GM23338 (cell line): Measurements from ENCODE around the gene GHRL. TPM values are rescaled to one million over a fixed set of nuclear protein-coding genes. Genes with fewer than 3 reads are reported as not detected.

Experiments
- ATAC-seq: fragments of 200-7000 bp; cut with Tn5 transposase; 3 replicates; pipeline ENCODE4 v1.9.1; 2020
- DNase-seq: peaks from one replicate; pipeline ENCODE4 v3.0.0-alpha.2; 2015; ENCODE audit warnings: low spot score
- H2AFZ ChIP-seq: fragments of 200-600 bp; sonication (generic); 2 replicates; pipeline ENCODE4 v1.8.0; 2016; ENCODE audit warnings: antibody characterized with exemption, mild to moderate bottlenecking, moderate library complexity
- H3F3A ChIP-seq: fragments of 200-600 bp; sonication (generic); replicated peaks from 2 replicates; pipeline ENCODE4 v1.8.0; 2017; ENCODE audit warnings: antibody characterized with exemption, mixed run types, low read depth
- H3K27ac ChIP-seq: fragments of 200-600 bp; sonication (generic); 2 replicates; pipeline ENCODE4 v1.6.1; 2016; ENCODE audit warnings: low read depth
- H3K27me3 ChIP-seq: fragments of 200-600 bp; sonication (generic); 2 replicates; pipeline ENCODE4 v1.8.0; 2016; ENCODE audit warnings: mild to moderate bottlenecking, mixed run types, moderate library complexity; ENCODE audit not compliant: insufficient read depth
- H3K36me3 ChIP-seq: fragments of 200-600 bp; sonication (generic); 2 replicates; pipeline ENCODE4 v1.8.0; 2016; ENCODE audit warnings: mild to moderate bottlenecking; ENCODE audit not compliant: insufficient read depth
- H3K4me1 ChIP-seq: fragments of 200-600 bp; sonication (generic); 2 replicates; pipeline ENCODE4 v1.8.0; 2016; ENCODE audit warnings: mild to moderate bottlenecking, moderate library complexity; ENCODE audit not compliant: insufficient read depth
- H3K4me2 ChIP-seq: fragments of 200-600 bp; sonication (generic); 2 replicates; pipeline ENCODE4 v1.7.1; 2017; ENCODE audit warnings: mixed run types
- H3K4me3 ChIP-seq: fragments of 200-600 bp; sonication (generic); 2 replicates; pipeline ENCODE4 v1.6.1; 2016; ENCODE audit warnings: mixed run types
- H3K79me2 ChIP-seq: fragments of 200-600 bp; sonication (generic); replicated peaks from 2 replicates; pipeline ENCODE4 v1.8.0; 2017; ENCODE audit warnings: mild to moderate bottlenecking; ENCODE audit not compliant: insufficient read depth
- H3K9me2 ChIP-seq: fragments of 200-600 bp; sonication (generic); 2 replicates; pipeline ENCODE4 v1.8.0; 2017; ENCODE audit not compliant: insufficient read depth
- H4K20me1 ChIP-seq: fragments of 200-600 bp; sonication (generic); replicated peaks from 2 replicates; pipeline ENCODE4 v1.8.0; 2017; ENCODE audit warnings: mild to moderate bottlenecking; ENCODE audit not compliant: insufficient read depth
- H3K27ac Mint-ChIP-seq: 2 replicates; pipeline ENCODE4 v1.8.0; 2020; ENCODE audit warnings: inconsistent platforms, mild to moderate bottlenecking, moderate library complexity, mixed read lengths
- H3K27me3 Mint-ChIP-seq: 3 replicates; pipeline ENCODE4 v1.8.0; 2022; ENCODE audit warnings: low read depth, mild to moderate bottlenecking, moderate library complexity, mixed read lengths, inconsistent platforms; ENCODE audit not compliant: insufficient read depth, poor library complexity
- H3K36me3 Mint-ChIP-seq: 3 replicates; pipeline ENCODE4 v1.8.0; 2021; ENCODE audit warnings: low read depth, mild to moderate bottlenecking, inconsistent platforms, moderate library complexity, mixed read lengths
- H3K4me1 Mint-ChIP-seq: 3 replicates; pipeline ENCODE4 v1.8.0; 2020; ENCODE audit warnings: mild to moderate bottlenecking, inconsistent platforms, mixed read lengths
- H3K4me3 Mint-ChIP-seq: 3 replicates; pipeline ENCODE4 v1.8.0; 2021; ENCODE audit warnings: moderate library complexity, mild to moderate bottlenecking, inconsistent platforms, mixed read lengths
- H3K9me3 Mint-ChIP-seq: 3 replicates; pipeline ENCODE4 v1.8.0; 2020; ENCODE audit warnings: moderate library complexity, mild to moderate bottlenecking, inconsistent platforms, mixed read lengths
- CREB1 ChIP-seq: fragments of 250-450 bp; sonication (Bioruptor Pico); IDR thresholded peaks from 2 replicates; pipeline ENCODE4 v1.5.0; 2020; ENCODE audit warnings: low read depth, mild to moderate bottlenecking, moderate library complexity
- CTCF ChIP-seq, 2 experiments: fragments of 200-600 bp in 1 of 2; sonication (generic) in 1 of 2; conservative IDR thresholded peaks; 2 replicates each; pipeline versions ENCODE4 v1.5.1 to v1.6.1; 2016 to 2017; ENCODE audit warnings: antibody characterized with exemption in 2 of 2, low read depth in 2 of 2, mild to moderate bottlenecking in 2 of 2, moderate library complexity in 1 of 2
- ETS1 ChIP-seq: IDR thresholded peaks from 2 replicates; pipeline ENCODE4 v1.6.1; 2016; ENCODE audit warnings: antibody characterized with exemption
- EZH2 ChIP-seq: fragments of 200-600 bp; sonication (generic); IDR thresholded peaks from one replicate; pipeline ENCODE4 v1.8.0; 2017; ENCODE audit warnings: antibody characterized with exemption, mild to moderate bottlenecking, low read depth; ENCODE audit not compliant: unreplicated experiment
- EZH2phosphoT487 ChIP-seq: fragments of 200-600 bp; sonication (generic); IDR thresholded peaks from one replicate; pipeline ENCODE4 v1.8.1; 2018; ENCODE audit warnings: antibody characterized with exemption; ENCODE audit not compliant: unreplicated experiment
- JUNB ChIP-seq: IDR thresholded peaks from one replicate; pipeline ENCODE4 v1.6.1; 2016; ENCODE audit warnings: antibody characterized with exemption; ENCODE audit not compliant: unreplicated experiment
- NANOG ChIP-seq: IDR thresholded peaks from 2 replicates; pipeline ENCODE4 v1.6.1; 2016; ENCODE audit warnings: antibody characterized with exemption, borderline replicate concordance
- POLR2AphosphoS5 ChIP-seq: IDR thresholded peaks from 2 replicates; pipeline ENCODE4 v1.6.1; 2016; ENCODE audit warnings: antibody characterized with exemption, low read depth
- STAT1 ChIP-seq: IDR thresholded peaks from one replicate; pipeline ENCODE4 v1.6.1; 2016; ENCODE audit warnings: antibody characterized with exemption; ENCODE audit not compliant: unreplicated experiment
- ZNF114 ChIP-seq: fragments of 250-450 bp; sonication (Bioruptor Pico); IDR thresholded peaks from 2 replicates; pipeline ENCODE4 v1.5.0; 2020; ENCODE audit warnings: mild to moderate bottlenecking, moderate library complexity
- ZNF331 ChIP-seq: fragments of 250-450 bp; sonication (Bioruptor Pico); IDR thresholded peaks from 2 replicates; pipeline ENCODE4 v1.5.0; 2020; ENCODE audit warnings: low read depth, mild to moderate bottlenecking, moderate library complexity
- polyA plus RNA-seq: library from polyadenylated mRNA; unstranded; fragments of >200 nt; fragmentation: Nextera tagmentation; extraction: Ambion mirVana; gene quantifications from 2 replicates; pipeline ENCODE4 v1.2.1, GENCODE V29; 2016
- total RNA-seq: library from RNA; depleted of rRNA; stranded (reverse); fragments of >200 nt; shearing (Covaris generic); gene quantifications from 2 replicates; pipeline ENCODE4 v1.2.3, GENCODE V29; 2014
- TF ChIP-seq, protein P1 (sequence below): IDR thresholded peaks from one replicate; pipeline ENCODE4 v1.6.1; 2018; ENCODE audit warnings: antibody characterized with exemption; ENCODE audit not compliant: unreplicated experiment
- TF ChIP-seq, protein P2 (sequence below): fragments of 250-450 bp; sonication (Bioruptor Pico); IDR thresholded peaks from 2 replicates; pipeline ENCODE4 v1.5.0; 2020; ENCODE audit warnings: mild to moderate bottlenecking, moderate library complexity

GHRL gene
- total and polyA plus RNA-seq, 2 experiments from 2014 or later, result 0.78 TPM; not detected in 1

DNA sequence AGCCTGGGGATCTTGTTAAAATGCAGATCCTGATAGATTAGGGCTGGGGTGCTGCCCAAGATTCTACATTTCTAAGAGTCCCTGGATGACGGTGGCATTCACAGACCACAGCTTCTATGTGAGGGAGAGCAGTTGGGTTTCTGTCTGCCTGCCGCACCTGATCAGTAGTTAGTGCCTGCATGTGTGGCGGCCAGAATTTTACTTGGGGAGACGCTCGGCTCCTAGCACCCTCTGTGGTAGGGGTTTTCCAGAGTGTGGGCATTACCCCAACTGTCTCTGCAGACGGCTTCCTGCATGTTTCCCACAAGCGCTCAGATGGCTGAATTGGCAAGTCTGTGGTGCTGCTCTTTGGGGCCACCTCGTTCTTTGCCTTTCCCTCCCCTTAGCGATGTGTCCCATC lies 8.3 kb downstream of the GHRL start:
- Histone ChIP-seq H3K27me3 (no peaks in the 10 kb centered on the region), H3K27ac (no peak overlapping the region), H3K4me3 (no peak overlapping the region), H3F3A (no peaks in the 10 kb centered on the region), H3K4me2 (no peak overlapping the region), H2AFZ (no peak overlapping the region), H3K4me1 (peaks cover 8% of the 10 kb centered on the region; the same call in 1 of the 2 replicates), H4K20me1 (peaks cover 3% of the 10 kb centered on the region; the same call in 1 of the 2 replicates), H3K9me2 (no peaks in the 10 kb centered on the region), H3K36me3 (peaks cover 3% of the 10 kb centered on the region; the same call in 1 of the 2 replicates), H3K79me2 (no peaks in the 10 kb centered on the region)
- no peak for DNase-seq
- Mint-ChIP-seq H3K27me3 (peaks cover 9% of the 10 kb centered on the region), H3K4me1 (peaks cover 15% of the 10 kb centered on the region), H3K9me3 (no peaks in the 10 kb centered on the region), H3K27ac (no peak overlapping the region), H3K4me3 (no peak overlapping the region), H3K36me3 (peaks cover 30% of the 10 kb centered on the region)
- TF ChIP-seq JUNB (no peak), ZNF331 (no peak), POLR2AphosphoS5 (no peak), ZNF114 (CRISPR knock-in tag) (no peak), STAT1 (no peak), CREB1 (CRISPR knock-in tag) (no peak), EZH2phosphoT487 (no peak), EZH2 (no peak), CTCF (conservative IDR thresholded peaks at IDR 0.05; ENCODE audit: low read depth in 2 of 2) (no peak), NANOG (no peak), ETS1 (no peak)
- TF ChIP-seq, protein P1, sequence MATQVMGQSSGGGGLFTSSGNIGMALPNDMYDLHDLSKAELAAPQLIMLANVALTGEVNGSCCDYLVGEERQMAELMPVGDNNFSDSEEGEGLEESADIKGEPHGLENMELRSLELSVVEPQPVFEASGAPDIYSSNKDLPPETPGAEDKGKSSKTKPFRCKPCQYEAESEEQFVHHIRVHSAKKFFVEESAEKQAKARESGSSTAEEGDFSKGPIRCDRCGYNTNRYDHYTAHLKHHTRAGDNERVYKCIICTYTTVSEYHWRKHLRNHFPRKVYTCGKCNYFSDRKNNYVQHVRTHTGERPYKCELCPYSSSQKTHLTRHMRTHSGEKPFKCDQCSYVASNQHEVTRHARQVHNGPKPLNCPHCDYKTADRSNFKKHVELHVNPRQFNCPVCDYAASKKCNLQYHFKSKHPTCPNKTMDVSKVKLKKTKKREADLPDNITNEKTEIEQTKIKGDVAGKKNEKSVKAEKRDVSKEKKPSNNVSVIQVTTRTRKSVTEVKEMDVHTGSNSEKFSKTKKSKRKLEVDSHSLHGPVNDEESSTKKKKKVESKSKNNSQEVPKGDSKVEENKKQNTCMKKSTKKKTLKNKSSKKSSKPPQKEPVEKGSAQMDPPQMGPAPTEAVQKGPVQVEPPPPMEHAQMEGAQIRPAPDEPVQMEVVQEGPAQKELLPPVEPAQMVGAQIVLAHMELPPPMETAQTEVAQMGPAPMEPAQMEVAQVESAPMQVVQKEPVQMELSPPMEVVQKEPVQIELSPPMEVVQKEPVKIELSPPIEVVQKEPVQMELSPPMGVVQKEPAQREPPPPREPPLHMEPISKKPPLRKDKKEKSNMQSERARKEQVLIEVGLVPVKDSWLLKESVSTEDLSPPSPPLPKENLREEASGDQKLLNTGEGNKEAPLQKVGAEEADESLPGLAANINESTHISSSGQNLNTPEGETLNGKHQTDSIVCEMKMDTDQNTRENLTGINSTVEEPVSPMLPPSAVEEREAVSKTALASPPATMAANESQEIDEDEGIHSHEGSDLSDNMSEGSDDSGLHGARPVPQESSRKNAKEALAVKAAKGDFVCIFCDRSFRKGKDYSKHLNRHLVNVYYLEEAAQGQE, result no peak
- TF ChIP-seq, protein P2, sequence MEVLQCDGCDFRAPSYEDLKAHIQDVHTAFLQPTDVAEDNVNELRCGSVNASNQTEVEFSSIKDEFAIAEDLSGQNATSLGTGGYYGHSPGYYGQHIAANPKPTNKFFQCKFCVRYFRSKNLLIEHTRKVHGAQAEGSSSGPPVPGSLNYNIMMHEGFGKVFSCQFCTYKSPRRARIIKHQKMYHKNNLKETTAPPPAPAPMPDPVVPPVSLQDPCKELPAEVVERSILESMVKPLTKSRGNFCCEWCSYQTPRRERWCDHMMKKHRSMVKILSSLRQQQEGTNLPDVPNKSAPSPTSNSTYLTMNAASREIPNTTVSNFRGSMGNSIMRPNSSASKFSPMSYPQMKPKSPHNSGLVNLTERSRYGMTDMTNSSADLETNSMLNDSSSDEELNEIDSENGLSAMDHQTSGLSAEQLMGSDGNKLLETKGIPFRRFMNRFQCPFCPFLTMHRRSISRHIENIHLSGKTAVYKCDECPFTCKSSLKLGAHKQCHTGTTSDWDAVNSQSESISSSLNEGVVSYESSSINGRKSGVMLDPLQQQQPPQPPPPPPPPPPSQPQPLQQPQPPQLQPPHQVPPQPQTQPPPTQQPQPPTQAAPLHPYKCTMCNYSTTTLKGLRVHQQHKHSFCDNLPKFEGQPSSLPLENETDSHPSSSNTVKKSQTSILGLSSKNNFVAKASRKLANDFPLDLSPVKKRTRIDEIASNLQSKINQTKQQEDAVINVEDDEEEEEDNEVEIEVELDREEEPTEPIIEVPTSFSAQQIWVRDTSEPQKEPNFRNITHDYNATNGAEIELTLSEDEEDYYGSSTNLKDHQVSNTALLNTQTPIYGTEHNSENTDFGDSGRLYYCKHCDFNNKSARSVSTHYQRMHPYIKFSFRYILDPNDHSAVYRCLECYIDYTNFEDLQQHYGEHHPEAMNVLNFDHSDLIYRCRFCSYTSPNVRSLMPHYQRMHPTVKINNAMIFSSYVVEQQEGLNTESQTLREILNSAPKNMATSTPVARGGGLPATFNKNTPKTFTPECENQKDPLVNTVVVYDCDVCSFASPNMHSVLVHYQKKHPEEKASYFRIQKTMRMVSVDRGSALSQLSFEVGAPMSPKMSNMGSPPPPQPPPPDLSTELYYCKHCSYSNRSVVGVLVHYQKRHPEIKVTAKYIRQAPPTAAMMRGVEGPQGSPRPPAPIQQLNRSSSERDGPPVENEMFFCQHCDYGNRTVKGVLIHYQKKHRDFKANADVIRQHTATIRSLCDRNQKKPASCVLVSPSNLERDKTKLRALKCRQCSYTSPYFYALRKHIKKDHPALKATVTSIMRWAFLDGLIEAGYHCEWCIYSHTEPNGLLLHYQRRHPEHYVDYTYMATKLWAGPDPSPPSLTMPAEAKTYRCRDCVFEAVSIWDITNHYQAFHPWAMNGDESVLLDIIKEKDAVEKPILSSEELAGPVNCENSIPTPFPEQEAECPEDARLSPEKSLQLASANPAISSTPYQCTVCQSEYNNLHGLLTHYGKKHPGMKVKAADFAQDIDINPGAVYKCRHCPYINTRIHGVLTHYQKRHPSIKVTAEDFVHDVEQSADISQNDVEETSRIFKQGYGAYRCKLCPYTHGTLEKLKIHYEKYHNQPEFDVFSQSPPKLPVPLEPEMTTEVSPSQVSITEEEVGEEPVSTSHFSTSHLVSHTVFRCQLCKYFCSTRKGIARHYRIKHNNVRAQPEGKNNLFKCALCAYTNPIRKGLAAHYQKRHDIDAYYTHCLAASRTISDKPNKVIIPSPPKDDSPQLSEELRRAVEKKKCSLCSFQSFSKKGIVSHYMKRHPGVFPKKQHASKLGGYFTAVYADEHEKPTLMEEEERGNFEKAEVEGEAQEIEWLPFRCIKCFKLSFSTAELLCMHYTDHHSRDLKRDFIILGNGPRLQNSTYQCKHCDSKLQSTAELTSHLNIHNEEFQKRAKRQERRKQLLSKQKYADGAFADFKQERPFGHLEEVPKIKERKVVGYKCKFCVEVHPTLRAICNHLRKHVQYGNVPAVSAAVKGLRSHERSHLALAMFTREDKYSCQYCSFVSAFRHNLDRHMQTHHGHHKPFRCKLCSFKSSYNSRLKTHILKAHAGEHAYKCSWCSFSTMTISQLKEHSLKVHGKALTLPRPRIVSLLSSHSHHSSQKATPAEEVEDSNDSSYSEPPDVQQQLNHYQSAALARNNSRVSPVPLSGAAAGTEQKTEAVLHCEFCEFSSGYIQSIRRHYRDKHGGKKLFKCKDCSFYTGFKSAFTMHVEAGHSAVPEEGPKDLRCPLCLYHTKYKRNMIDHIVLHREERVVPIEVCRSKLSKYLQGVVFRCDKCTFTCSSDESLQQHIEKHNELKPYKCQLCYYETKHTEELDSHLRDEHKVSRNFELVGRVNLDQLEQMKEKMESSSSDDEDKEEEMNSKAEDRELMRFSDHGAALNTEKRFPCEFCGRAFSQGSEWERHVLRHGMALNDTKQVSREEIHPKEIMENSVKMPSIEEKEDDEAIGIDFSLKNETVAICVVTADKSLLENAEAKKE, result no peak
- ATAC-seq, result no peak
